RWPE2 (cell line): ENCODE measurements around the gene RNASE11.
"Not testable (repeated sequence)": the region's sequence is repeated elsewhere in the genome, so short reads cannot be mapped to it uniquely, and the experiment has no call there.

Source experiments
- ATAC-seq: fragments of 200-7000 bp; cut with Tn5 transposase; 3 replicates; pipeline ENCODE4 v1.9.1; 2021; ENCODE audit warnings: low read depth
- DNase-seq: peaks from one replicate; pipeline ENCODE4 v3.0.0-alpha.2; 2020; ENCODE audit warnings: low spot score
- H3K27ac ChIP-seq: fragments of 450-650 bp; 2 replicates; pipeline ENCODE4 v1.5.1; 2017; ENCODE audit warnings: mild to moderate bottlenecking; ENCODE audit not compliant: poor library complexity, severe bottlenecking
- H3K27me3 ChIP-seq: fragments of 250-450 bp; sonication (Bioruptor Pico); 2 replicates; pipeline ENCODE4 v1.5.1; 2021; ENCODE audit warnings: mild to moderate bottlenecking, moderate library complexity; ENCODE audit not compliant: insufficient read depth, poor library complexity, severe bottlenecking
- H3K36me3 ChIP-seq: fragments of 250-450 bp; sonication (Bioruptor Pico); 2 replicates; pipeline ENCODE4 v1.5.1; 2020; ENCODE audit warnings: low read depth, mild to moderate bottlenecking, moderate library complexity
- H3K4me1 ChIP-seq: fragments of 250-450 bp; sonication (Bioruptor Pico); 2 replicates; pipeline ENCODE4 v1.5.1; 2021; ENCODE audit warnings: mild to moderate bottlenecking, moderate library complexity; ENCODE audit not compliant: insufficient read depth, poor library complexity, severe bottlenecking
- H3K4me3 ChIP-seq: fragments of 250-450 bp; sonication (Bioruptor Pico); 2 replicates; pipeline ENCODE4 v1.5.1; 2021; ENCODE audit warnings: mild to moderate bottlenecking, moderate library complexity; ENCODE audit not compliant: severe bottlenecking
- H3K9me3 ChIP-seq: fragments of 250-450 bp; sonication (Bioruptor Pico); 2 replicates; pipeline ENCODE4 v1.5.1; 2021; ENCODE audit warnings: mild to moderate bottlenecking, moderate library complexity; ENCODE audit not compliant: severe bottlenecking
- TF ChIP-seq, protein P1 (sequence below): fragments of 450-650 bp; IDR thresholded peaks from one replicate; pipeline ENCODE4 v1.5.1; 2017; ENCODE audit warnings: mild to moderate bottlenecking, moderate library complexity; ENCODE audit not compliant: poor library complexity, severe bottlenecking

RNASE11 gene

DNA sequence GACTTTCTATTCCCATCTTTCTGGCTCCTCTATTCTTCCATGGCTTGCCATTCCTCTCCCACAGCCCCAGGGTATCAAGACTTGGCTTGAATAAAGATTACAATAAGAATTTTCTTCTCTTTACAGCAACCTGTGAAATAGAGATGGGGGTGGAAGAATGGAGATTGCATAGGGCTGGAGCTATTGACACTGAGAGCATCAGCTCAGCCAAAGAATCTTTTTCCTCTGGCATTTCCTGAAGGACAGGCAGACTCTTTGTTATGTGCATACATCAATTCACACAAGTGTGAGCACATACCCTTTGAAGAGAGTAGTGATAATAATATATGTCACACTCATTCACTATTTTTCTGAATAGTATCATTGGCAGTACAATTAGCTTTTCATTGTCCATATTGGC is 4.7 kb downstream of the RNASE11 start:
- Histone ChIP-seq H3K4me1 (no peaks in the 10 kb centered on the region), H3K27me3 (peaks cover 10% of the 10 kb centered on the region), H3K27ac (no peak overlapping the region), H3K4me3 (no peak overlapping the region), H3K36me3 (no peaks in the 10 kb centered on the region), H3K9me3 (no peaks in the 10 kb centered on the region)
- ATAC-seq: no peak
- TF ChIP-seq, protein P1, sequence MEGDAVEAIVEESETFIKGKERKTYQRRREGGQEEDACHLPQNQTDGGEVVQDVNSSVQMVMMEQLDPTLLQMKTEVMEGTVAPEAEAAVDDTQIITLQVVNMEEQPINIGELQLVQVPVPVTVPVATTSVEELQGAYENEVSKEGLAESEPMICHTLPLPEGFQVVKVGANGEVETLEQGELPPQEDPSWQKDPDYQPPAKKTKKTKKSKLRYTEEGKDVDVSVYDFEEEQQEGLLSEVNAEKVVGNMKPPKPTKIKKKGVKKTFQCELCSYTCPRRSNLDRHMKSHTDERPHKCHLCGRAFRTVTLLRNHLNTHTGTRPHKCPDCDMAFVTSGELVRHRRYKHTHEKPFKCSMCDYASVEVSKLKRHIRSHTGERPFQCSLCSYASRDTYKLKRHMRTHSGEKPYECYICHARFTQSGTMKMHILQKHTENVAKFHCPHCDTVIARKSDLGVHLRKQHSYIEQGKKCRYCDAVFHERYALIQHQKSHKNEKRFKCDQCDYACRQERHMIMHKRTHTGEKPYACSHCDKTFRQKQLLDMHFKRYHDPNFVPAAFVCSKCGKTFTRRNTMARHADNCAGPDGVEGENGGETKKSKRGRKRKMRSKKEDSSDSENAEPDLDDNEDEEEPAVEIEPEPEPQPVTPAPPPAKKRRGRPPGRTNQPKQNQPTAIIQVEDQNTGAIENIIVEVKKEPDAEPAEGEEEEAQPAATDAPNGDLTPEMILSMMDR: no peak
- DNase-seq: no peak

DNA sequence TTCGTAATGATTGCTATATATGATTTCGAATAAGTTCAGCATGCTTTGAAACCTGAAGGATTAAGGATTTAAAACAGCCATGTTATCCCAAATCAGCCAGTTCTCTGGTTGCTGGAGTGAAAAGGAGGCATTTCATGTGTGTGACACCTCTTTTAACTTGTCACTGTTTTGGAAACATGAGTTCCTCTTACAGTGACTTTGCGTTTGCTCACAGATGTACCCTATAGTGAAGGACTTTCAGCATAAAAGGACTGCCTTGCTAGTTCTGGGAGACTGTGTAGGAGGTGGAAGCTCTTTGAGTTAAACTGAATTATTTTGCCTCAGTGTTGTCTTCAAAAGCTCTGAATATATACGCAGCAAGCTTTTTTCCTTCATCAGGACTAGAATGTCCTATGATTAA is 7.6 kb downstream of the RNASE11 start:
- peaks cover under 1% of the 10 kb centered on the region for H3K27me3 ChIP-seq
- H3K4me1 ChIP-seq: no peaks in the 10 kb centered on the region
- H3K36me3 ChIP-seq: no peaks in the 10 kb centered on the region
- DNase-seq (no peak), ATAC-seq (no peak)
- TF ChIP-seq, protein P1: no peak
- H3K4me3 ChIP-seq: no peak overlapping the region
- H3K9me3 ChIP-seq: no peaks in the 10 kb centered on the region
- no peak overlapping the region for H3K27ac ChIP-seq

DNA sequence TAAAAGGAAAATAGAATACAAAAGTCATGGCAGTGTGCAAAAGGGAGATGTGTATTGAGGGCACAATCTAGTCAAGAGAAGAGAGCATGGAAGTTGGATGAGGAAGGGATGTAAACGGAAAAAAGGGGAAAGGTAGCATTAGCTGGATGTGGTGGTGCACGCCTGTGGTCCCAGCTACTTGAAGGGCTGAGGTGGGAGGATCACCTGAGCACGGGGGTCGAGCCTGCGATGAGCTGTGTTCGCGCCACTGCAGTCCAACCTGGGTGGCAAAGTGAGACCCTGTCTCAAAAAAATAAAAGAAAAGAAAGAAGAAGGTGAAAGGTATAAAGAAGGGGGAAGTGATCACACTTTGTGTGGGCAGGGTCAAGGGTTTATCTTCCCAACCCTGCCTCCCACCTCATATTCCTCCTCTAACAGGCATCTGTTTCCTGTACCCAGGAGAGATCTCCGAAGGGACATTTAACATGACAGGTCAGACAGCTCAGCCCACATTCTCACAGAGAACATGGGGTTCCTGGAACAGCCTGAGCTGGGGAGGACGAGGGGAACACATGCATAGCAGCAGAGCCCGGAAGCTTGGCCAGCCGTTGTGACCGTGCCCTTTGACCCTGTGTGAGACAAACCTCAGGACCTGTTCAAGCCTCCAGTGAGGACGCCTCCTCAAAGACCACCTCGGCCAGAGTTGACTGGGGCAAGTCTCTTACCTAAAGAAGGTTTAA is 8.9 kb downstream of the RNASE11 start:
- H3K36me3 ChIP-seq: no peaks in the 10 kb centered on the region
- DNase-seq (no peak), ATAC-seq (no peak)
- no peaks in the 10 kb centered on the region for H3K9me3 ChIP-seq
- no peak overlapping the region for H3K4me3 ChIP-seq
- TF ChIP-seq, protein P1: no peak
- no peaks in the 10 kb centered on the region for H3K27me3 ChIP-seq
- no peak overlapping the region for H3K27ac ChIP-seq
- H3K4me1 ChIP-seq: no peaks in the 10 kb centered on the region

DNA sequence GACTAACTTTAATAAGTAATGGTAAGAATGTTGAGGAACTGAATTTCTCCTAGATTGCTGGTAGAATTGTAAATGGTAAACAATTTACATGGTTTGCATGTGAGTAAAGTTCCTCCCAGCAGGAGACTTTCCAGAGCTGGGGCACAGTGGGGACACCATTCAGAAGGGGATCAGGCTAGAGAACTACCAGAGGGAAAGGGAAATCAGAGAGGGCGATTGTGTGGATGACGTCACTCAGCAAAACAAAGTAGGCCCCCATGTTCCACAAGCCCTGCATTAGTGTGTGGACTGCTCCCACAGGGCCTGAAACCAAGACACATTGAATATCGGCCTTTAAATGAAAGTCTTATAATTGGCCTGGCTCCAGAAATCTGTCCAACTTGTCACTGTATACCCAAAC is 9.5 kb downstream of the RNASE11 start:
- H3K9me3 ChIP-seq: no peaks in the 10 kb centered on the region
- no peak for ATAC-seq
- no peaks in the 10 kb centered on the region for H3K27me3 ChIP-seq
- H3K4me3 ChIP-seq: no peak overlapping the region
- no peaks in the 10 kb centered on the region for H3K36me3 ChIP-seq
- TF ChIP-seq, protein P1: no peak
- H3K27ac ChIP-seq: no peak overlapping the region
- H3K4me1 ChIP-seq: no peaks in the 10 kb centered on the region
- DNase-seq: no peak

DNA sequence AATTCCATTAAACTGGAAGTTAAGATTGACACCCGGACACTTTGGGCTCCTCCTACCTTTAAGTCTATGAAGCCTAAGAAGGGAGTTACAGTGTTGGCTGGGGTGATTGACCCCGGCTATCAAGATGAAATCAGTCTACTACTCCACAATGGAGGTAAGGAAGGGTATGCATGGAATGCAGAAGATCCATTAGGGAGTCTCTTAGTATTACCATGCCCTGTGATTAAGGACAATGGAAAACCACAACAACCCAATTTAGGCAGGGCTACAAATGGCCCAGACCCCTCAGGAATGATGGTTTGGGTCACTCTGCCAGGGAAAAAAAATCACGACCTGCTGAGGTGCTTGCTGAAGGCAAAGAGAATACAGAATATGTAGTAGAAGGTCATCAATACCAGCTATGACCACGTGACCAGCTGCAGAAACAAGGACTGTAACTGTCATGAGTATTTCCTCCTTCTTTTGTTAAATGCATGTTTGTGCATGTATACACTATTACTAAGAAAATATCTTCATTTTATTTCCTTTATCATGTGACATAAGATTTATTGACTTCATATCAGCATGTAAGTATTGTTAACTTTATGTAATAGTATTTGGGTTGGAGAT is 15.3 kb downstream of the RNASE11 start:
- not testable (repeated sequence) for DNase-seq, H3K27ac ChIP-seq, H3K36me3 ChIP-seq, H3K4me3 ChIP-seq, H3K4me1 ChIP-seq, ATAC-seq, H3K9me3 ChIP-seq, H3K27me3 ChIP-seq

DNA sequence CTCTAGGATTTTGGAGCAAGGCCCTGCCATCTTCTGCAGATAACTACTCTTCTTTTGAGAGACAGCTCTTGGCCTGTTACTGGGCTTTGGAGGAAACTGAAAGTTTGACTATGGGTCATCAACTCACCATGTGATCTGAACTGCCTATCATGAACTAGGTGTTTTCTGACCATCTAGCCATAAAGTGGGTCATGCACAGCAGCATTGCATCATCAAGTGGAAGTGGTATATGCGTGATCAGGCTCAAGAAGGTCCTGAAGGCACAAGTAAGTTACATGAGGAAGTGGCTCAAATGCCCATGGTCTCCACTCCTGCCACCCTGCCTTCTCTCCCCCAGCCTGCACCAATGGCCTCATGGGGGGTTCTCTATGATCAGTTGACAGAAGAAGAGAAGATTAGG is 17.1 kb downstream of the RNASE11 start:
- not testable (repeated sequence) for H3K27me3 ChIP-seq, H3K36me3 ChIP-seq, ATAC-seq

DNA sequence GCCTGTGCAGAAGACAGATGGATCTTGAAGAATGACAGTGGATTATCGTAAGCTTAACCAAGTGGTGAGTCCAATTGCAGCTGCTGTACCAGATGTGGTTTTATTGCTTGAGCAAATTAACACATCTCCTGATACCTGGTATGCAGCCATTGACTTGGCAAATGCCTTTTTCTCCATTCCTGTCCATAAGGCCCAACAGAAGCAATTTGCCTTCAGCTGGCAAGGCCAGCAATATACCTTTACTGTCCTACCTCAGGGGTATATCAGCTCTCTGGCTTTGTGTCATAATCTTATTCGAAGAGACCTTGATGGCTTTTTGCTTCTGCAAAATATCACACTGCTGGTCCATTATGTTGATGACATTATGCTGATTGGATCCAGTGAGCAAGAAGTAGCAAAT is 17.9 kb downstream of the RNASE11 start:
- not testable (repeated sequence) for H3K4me1 ChIP-seq, H3K9me3 ChIP-seq, H3K36me3 ChIP-seq, H3K4me3 ChIP-seq, DNase-seq, H3K27me3 ChIP-seq, H3K27ac ChIP-seq, ATAC-seq

More for the DNA sequence above, 17.1 kb downstream of the RNASE11 start:
- H3K9me3 ChIP-seq, H3K4me3 ChIP-seq, H3K27ac ChIP-seq, H3K4me1 ChIP-seq, DNase-seq: not testable (repeated sequence)
